Neural cell (in vitro differentiated cells): Measurements from ENCODE around the gene FNDC11.

ENCODE experiments used
- CTCF ChIP-seq: fragments of 450-650 bp; IDR thresholded peaks from 2 replicates; pipeline ENCODE4 v1.5.1; 2014; ENCODE audit warnings: antibody characterized with exemption, mild to moderate bottlenecking, moderate library complexity; ENCODE audit not compliant: poor library complexity, severe bottlenecking
- EZH2 ChIP-seq: fragments of 200-600, 300-800 bp; shearing (Covaris generic), sonication (generic); IDR thresholded peaks from 2 replicates; pipeline ENCODE4 v1.6.1; 2014; ENCODE audit warnings: antibody characterized with exemption, low read length, borderline replicate concordance, mild to moderate bottlenecking; ENCODE audit not compliant: insufficient read depth, poor library complexity, severe bottlenecking
- MXI1 ChIP-seq: fragments of 450-650 bp; conservative IDR thresholded peaks from 2 replicates; pipeline ENCODE4 v1.6.1; 2014; ENCODE audit warnings: antibody characterized with exemption, mild to moderate bottlenecking; ENCODE audit not compliant: poor library complexity, severe bottlenecking
- TAF1 ChIP-seq: IDR thresholded peaks from 2 replicates; pipeline ENCODE4 v1.6.1; 2012; ENCODE audit warnings: low read depth

DNA sequence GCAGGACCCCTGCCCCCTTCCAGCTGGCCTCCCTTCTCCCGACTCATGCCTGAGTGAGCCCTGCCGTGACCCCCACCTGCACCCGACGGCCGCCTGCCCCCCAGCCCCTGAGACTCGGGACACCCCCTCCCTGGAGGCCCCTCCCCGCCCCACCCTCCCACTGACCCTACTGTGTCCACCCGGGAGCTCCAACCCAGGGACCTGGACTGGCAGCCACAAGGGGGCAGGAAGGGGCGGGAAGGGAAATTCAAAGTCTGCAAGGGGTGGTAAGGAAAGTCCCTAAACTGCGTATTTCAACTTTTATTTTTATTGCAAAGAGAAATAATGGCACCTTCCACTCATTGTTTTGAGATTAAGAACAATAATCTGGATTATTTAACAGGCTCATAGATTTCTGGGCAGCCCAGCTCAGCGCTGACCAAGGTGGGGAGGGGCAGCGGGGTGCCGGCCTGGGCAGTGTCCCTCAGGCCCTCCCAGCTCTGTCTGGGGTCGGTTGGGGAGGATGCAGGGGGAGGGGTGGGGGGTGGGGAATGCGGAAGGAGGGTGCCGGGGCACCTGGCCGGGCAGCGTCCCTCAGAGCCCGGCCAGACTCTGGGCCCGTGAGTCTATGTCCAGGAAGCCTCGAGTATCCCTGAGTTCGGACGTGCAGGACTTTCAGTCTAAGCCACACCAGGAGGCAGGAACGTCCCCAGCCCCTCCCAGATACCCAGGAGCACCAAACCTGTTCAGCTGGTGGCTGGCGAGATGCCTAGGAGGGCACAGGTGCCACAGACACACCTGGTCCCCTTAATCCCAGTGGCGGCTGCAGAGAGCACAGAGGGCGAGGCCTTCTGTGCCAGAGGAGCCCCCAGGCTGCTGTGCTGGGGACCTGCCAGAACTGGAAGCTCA is 15.5 kb upstream of the FNDC11 start:
- TF ChIP-seq CTCF: no peak
- no peak for TF ChIP-seq EZH2
- TF ChIP-seq MXI1: no peak
- no peak for TF ChIP-seq TAF1
